Amygdala (tissue), 56 donors: ENCODE measurements around the gene CBLC.
"Not testable (repeated sequence)": the region's sequence is repeated elsewhere in the genome, so short reads cannot be mapped to it uniquely, and the experiment has no call there.

Experiments
- DNase-seq, 56 donors: peaks; one replicate each; lab custom pipeline; 2025; lab: John Stamatoyannopoulos, UW

CBLC gene

GRCh38 chr19:44814517-44814916, 36.8 kb downstream of the CBLC start:
- DNase-seq = no peak

- DNase-seq = no peak
These were observed 38.6 kb downstream of the CBLC start for GRCh38 chr19:44816301-44816700.

- no peak for DNase-seq
These were observed 40.2 kb downstream of the CBLC start for GRCh38 chr19:44817725-44818465.

GRCh38 chr19:44818466-44819031, 40.9 kb downstream of the CBLC start:
- no peak for DNase-seq

- no peak for DNase-seq
These were observed 41.6 kb downstream of the CBLC start for GRCh38 chr19:44819246-44819832.

- DNase-seq = peak in 1 of 56 donors; percentile 50
These were observed 43.2 kb downstream of the CBLC start for GRCh38 chr19:44820648-44821609.

GRCh38 chr19:44822177-44822576, 44.5 kb downstream of the CBLC start:
- DNase-seq = no peak

- DNase-seq = no peak
These were observed 45.1 kb downstream of the CBLC start for GRCh38 chr19:44822670-44823372.

GRCh38 chr19:44823373-44823698, 45.6 kb downstream of the CBLC start:
- no peak for DNase-seq

- no peak for DNase-seq
These were observed 47.1 kb downstream of the CBLC start for GRCh38 chr19:44824761-44825160.

GRCh38 chr19:44832875-44833274, 55.2 kb downstream of the CBLC start:
- DNase-seq = not testable (repeated sequence)

- DNase-seq = not testable (repeated sequence)
These were observed 56.7 kb downstream of the CBLC start for GRCh38 chr19:44834399-44834798.

GRCh38 chr19:44839276-44839675, 61.6 kb downstream of the CBLC start:
- DNase-seq = no peak

GRCh38 chr19:44840811-44841210, 63.1 kb downstream of the CBLC start:
- no peak for DNase-seq

- no peak for DNase-seq
These were observed 63.5 kb downstream of the CBLC start for GRCh38 chr19:44841231-44841630.

- DNase-seq = peak in 1 of 56 donors; percentile 13
These were observed 67.6 kb downstream of the CBLC start for GRCh38 chr19:44845286-44845611.

- DNase-seq = peak in 55 of 56 donors; percentile 19 to 95 (median 84)
These were observed 68.1 kb downstream of the CBLC start, which contains the start of gene NECTIN2 for GRCh38 chr19:44845612-44846454. NECTIN2 (plus strand) TSS chr19:44846297; CDS start chr19:44846526, 229 bp downstream.

GRCh38 chr19:44846455-44847143, 68.9 kb downstream of the CBLC start:
- DNase-seq = no peak
